GM12873 (cell line): Measurements from ENCODE around the gene FRYL.
A peak's percentile ranks its signal among the peaks of the same experiment; 100 is the strongest.

Experiments
- CTCF ChIP-seq: IDR thresholded peaks from 2 replicates; pipeline ENCODE4 v1.5.1; 2012; ENCODE audit warnings: low read depth, mild to moderate bottlenecking, moderate library complexity, low read length, control low read depth; ENCODE audit not compliant: insufficient read depth; ENCODE audit errors: missing control alignments

The FRYL gene

DNA sequence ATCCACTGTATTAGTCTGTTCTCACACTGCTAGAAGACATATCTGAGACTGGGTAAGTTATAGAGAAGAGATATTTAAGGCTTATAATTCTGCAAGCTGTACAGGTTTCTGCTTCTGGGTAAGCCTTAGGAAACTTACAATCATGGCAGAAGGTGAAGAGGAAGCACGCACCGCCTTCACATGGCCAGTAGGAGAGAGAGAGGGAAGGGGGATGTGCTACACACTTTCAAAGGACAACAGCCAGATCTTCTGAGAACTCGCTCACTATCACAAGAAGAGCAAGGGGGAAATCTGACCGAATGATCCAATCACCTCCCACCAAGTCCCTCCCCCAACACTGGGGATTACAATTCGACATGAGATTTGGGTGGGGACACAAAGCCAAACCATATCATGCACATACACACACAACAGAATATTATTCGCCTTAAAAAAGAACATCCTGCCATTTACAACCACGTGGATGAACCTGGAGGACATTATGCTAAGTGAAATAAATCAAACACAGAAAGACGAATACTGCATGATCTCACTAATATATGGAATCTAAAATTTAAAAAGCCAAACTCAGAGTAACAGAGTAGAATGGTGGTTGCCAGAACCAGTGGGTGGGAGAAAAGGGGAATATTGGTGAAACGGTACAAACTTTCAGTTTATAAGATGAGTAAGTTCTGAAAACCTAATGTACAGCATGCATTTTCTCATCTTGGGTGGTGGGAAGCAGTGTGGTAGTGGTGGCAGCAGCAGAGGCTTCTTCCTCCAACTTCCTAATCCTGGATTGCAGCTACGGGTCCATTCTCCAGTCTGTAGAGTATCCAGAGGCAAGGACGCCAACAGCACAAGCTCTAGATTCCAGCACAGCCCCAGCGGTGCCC is 12.8 kb downstream of the FRYL start:
- TF ChIP-seq CTCF, result peak; percentile 14

GRCh38 chr4:48766131-48766792 is 13.8 kb downstream of the FRYL start:
- TF ChIP-seq CTCF, result no peak

DNA sequence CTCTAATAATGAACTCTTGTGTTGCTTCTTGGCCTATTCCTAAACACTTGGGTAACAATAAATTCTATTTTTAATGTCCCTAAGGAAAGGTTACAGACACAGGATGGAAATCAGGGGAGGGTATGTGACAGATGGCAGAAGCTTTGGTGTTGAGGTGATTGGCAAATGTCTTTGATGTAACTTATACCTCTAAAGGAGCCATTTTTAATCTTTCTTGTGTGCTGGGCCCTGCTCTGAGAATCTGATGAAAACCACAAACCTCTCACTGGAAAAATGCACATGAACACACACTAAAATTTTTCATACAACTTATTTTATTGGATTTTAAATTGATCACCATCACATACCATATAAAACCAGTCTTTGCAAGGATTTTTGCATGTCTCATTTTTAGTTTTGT is 17.7 kb downstream of the FRYL start:
- no peak for TF ChIP-seq CTCF

DNA sequence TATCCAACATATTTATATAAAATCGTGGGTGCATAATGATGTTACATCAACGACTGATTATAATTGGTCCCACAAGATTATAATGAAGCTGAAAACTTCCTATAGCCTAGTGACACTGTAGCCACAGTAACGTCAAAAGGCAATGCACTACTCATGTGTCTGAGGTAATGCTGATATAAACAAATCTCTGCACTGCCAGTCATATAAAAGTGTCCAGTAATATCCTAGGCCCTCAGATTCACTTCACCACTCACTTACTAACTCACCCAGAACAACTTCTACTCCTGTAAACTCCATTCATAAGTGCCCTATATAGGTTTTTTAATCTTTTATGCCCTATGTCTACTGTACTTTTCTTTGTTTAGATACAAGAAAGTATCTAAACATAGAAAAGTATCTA is 18.8 kb downstream of the FRYL start:
- TF ChIP-seq CTCF, result no peak

DNA sequence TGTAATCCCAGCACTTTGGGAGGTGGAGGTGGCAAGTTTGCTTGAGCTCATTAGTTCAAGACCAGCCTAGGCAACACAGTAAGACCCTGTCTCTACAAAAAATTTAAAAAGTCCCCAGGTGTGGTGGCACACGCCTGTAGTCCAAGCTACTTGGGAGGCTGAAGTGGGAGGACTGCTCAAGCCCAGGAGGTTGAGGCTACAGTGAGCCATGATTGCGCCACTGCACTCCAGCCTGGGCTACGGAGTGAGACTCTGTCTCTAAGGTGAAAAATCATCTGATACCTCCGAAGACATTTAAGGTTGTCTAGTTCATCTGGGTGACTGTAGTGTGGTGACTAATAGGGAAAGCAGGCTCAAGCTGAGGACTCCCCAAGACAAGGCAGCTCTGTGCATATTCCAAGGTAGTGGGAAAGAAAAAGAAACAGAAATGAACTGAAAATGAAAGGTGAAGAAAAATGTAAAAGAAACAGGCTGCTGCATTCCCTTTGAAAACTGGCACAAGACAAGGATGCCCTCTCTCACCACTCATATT is 23.3 kb downstream of the FRYL start:
- no peak for TF ChIP-seq CTCF

- no peak for TF ChIP-seq CTCF
These were observed 24.8 kb downstream of the FRYL start for GRCh38 chr4:48755281-48755680.

- TF ChIP-seq CTCF, result no peak
These were observed 26.9 kb downstream of the FRYL start for GRCh38 chr4:48753159-48753558.
